GM12878 (cell line): Measurements from ENCODE around the gene PLPP2. TPM values are rescaled to one million over a fixed set of nuclear protein-coding genes. Genes with fewer than 3 reads are reported as not detected.

Source experiments
- ATAC-seq: fragments of 200-7000 bp; cut with Tn5 transposase; 3 replicates; pipeline ENCODE4 v1.9.1; 2020; ENCODE audit warnings: mild to moderate bottlenecking, moderate library complexity
- BruUV-seq: library from RNA; stranded (reverse); fragments of 400-500 nt; replicated peaks from 2 replicates; lab custom pipeline; 2021; lab: Mats Ljungman, UMichigan
- CTCF ChIA-PET: fragments of 300-600 bp; sonication (Branson Sonifier 250); formaldehyde crosslinking; extraction: SDS; loops from one replicate; lab custom pipeline; 2021; ENCODE audit warnings: inconsistent platforms; lab: Yijun Ruan, JAX
- POLR2A ChIA-PET: fragments of 350-600 bp; formaldehyde crosslinking; extraction: SDS; loops from one replicate; lab custom pipeline; 2021; ENCODE audit warnings: inconsistent platforms; lab: Charles Lee
- RAD21 ChIA-PET: fragments of 300-600 bp; sonication (Branson Sonifier 250); formaldehyde crosslinking; loops from one replicate; lab custom pipeline; 2023; ENCODE audit warnings: antibody characterized with exemption; ENCODE audit not compliant: unreplicated experiment; lab: Charles Lee
- SMC1A ChIA-PET: fragments of 300-600 bp; sonication (Branson Sonifier 250); formaldehyde crosslinking; loops from one replicate; lab custom pipeline; 2023; ENCODE audit not compliant: unreplicated experiment, uncharacterized antibody; lab: Charles Lee
- DNase-seq: peaks from one replicate; pipeline ENCODE4 v3.0.0-alpha.2; 2011; ENCODE audit warnings: low read depth, low spot score
- FAIRE-seq: peaks from 3 replicates; lab custom pipeline; 2011; peaks lifted over from hg19 to GRCh38; lab: Jason Lieb, UNC
- H2AFZ ChIP-seq: 2 replicates; pipeline ENCODE4 v1.6.0; 2011; ENCODE audit warnings: low read depth, low read length, control low read depth; ENCODE audit not compliant: control insufficient read depth
- H3K27ac ChIP-seq: 2 replicates; pipeline ENCODE4 v1.5.1; 2011; ENCODE audit warnings: control low read depth; ENCODE audit not compliant: control insufficient read depth, insufficient read depth
- H3K27me3 ChIP-seq, 2 experiments: replicated peaks in 1 of 2; 2 replicates each; pipeline versions ENCODE4 v1.6.0 to v1.6.1; 2011; ENCODE audit warnings: low read length in 1 of 2; ENCODE audit not compliant: control insufficient read depth in 2 of 2, insufficient read depth in 2 of 2
- H3K36me3 ChIP-seq, 2 experiments: 2 replicates each; pipeline ENCODE4 v1.5.1; 2011; ENCODE audit warnings: low read length in 1 of 2; ENCODE audit not compliant: control insufficient read depth in 2 of 2, insufficient read depth in 2 of 2
- H3K4me1 ChIP-seq: 2 replicates; pipeline ENCODE4 v1.6.1; 2011; ENCODE audit warnings: mild to moderate bottlenecking, low read length, moderate library complexity, mixed read lengths; ENCODE audit not compliant: control insufficient read depth, insufficient read depth
- H3K4me2 ChIP-seq: 2 replicates; pipeline ENCODE4 v1.6.0; 2011; ENCODE audit warnings: control low read depth; ENCODE audit not compliant: control insufficient read depth, insufficient read depth
- H3K4me3 ChIP-seq: fragments of 200-600 bp; sonication (generic); 2 replicates; pipeline ENCODE4 v1.5.1; 2016
- H3K79me2 ChIP-seq: 2 replicates; pipeline ENCODE4 v1.6.0; 2011; ENCODE audit warnings: low read length; ENCODE audit not compliant: control insufficient read depth, insufficient read depth
- H3K9ac ChIP-seq: 2 replicates; pipeline ENCODE4 v1.8.0; 2011; ENCODE audit warnings: low read length, control low read depth, mixed read lengths; ENCODE audit not compliant: control insufficient read depth, insufficient read depth
- H3K9me3 ChIP-seq: replicated peaks from 3 replicates; pipeline ENCODE4 v1.5.1; 2011; ENCODE audit warnings: mild to moderate bottlenecking, low read length; ENCODE audit not compliant: control insufficient read depth, insufficient read depth
- H4K20me1 ChIP-seq: 2 replicates; pipeline ENCODE4 v1.6.0; 2011; ENCODE audit not compliant: control insufficient read depth, insufficient read depth
- BMI1 ChIP-seq: fragments of 450-650 bp; IDR thresholded peaks from 2 replicates; pipeline ENCODE4 v1.6.1; 2016; ENCODE audit warnings: mild to moderate bottlenecking, moderate library complexity, borderline replicate concordance
- IRF5 ChIP-seq: fragments of 450-650 bp; IDR thresholded peaks from 2 replicates; pipeline ENCODE4 v1.6.1; 2017; ENCODE audit warnings: borderline replicate concordance
- MEF2B ChIP-seq: fragments of 450-650 bp; IDR thresholded peaks from 2 replicates; pipeline ENCODE4 v1.6.1; 2018; ENCODE audit warnings: mild to moderate bottlenecking, moderate library complexity; ENCODE audit not compliant: partially characterized antibody, poor library complexity, severe bottlenecking
- SUPT20H ChIP-seq: IDR thresholded peaks from 2 replicates; pipeline ENCODE4 v1.6.1; 2011; ENCODE audit warnings: low read depth, mild to moderate bottlenecking, low read length, moderate library complexity, borderline replicate concordance; ENCODE audit not compliant: control insufficient read depth
- TAF1 ChIP-seq: IDR thresholded peaks from 2 replicates; pipeline ENCODE4 v1.6.1; 2011; ENCODE audit warnings: mild to moderate bottlenecking, low read depth, low read length, borderline replicate concordance
- WGBS: methylation state at CpG from one replicate; pipeline ENCODE4 v1.1.6; 2016; ENCODE audit warnings: low lambda C conversion rate; ENCODE audit not compliant: insufficient replicate concordance, insufficient coverage; ENCODE audit errors: missing lambda C conversion rate; 5-methylcytosine and 5-hydroxymethylcytosine counted together
- in situ Hi-C: fragments of 300-500 bp; cut with MboI; formaldehyde crosslinking; loops from 9 replicates; pipeline ENCODE4 v1.14.3; 2018; ENCODE audit warnings: mixed read lengths
- intact Hi-C: fragments of 100-400 bp; cut with micrococcal nuclease; formaldehyde crosslinking; loops from one replicate; pipeline ENCODE4 v1.14.2; 2022; ENCODE audit not compliant: unreplicated experiment
- polyA plus RNA-seq, 11 experiments: library from polyadenylated mRNA; depleted of rRNA in 4 of 11; unstranded in 6 of 11; stranded (reverse) in 5 of 11; fragments of >200 nt; fragmentation: Nextera tagmentation in 4 of 11; fragmentation: Illumina TruSeq in 1 of 11; extraction: Ambion mirVana in 4 of 11; extraction: Trizol in 1 of 11; gene quantifications; 1 replicate in 1 of 11; 2 replicates in 10 of 11; pipeline versions ENCODE4 v1.2.1 to v1.2.3, GENCODE V29; 2011 to 2016; ENCODE audit warnings: inconsistent platforms in 2 of 11, missing spikeins in 2 of 11, low read depth in 1 of 11
- total RNA-seq, 4 experiments: library from RNA; depleted of rRNA in 3 of 4; stranded (reverse); fragments of >200 nt in 3 of 4; fragmentation: Illumina TruSeq in 1 of 4; extraction: Trizol in 1 of 4; gene quantifications; 2 replicates each; pipeline versions ENCODE4 v1.2.1 to v1.2.3, GENCODE V29; 2013 to 2021

PLPP2 gene
- total and polyA plus RNA-seq, 10 of the 15 experiments (the other 5 are each of a cell fraction or from before 2014, with no cell fraction given): 0.04 to 0.62 (median 0.14) TPM; not detected in 7

GRCh38 chr19:313169-313987, 22.2 kb upstream of the PLPP2 start:
- H3K4me2 ChIP-seq: no peak overlapping the region
- H3K9ac ChIP-seq: no peak overlapping the region
- no peak for TF ChIP-seq IRF5
- TF ChIP-seq SUPT20H: no peak
- TF ChIP-seq MEF2B: no peak
- TF ChIP-seq BMI1: no peak
- no peak for TF ChIP-seq TAF1
- TF ChIP-seq, all 136 proteins: peak for 0
- Histone ChIP-seq H3K79me2 (no peaks in the 10 kb centered on the region), H3K36me3 (peaks cover 7 to 13% of the 10 kb centered on the region in 2 experiments; a peak in 3 of 4 replicates), H3K4me3 (no peak overlapping the region), H4K20me1 (no peaks in the 10 kb centered on the region), H2AFZ (no peak overlapping the region), H3K4me1 (no peaks in the 10 kb centered on the region), H3K27me3 (no peaks in the 10 kb centered on the region), H3K27ac (no peak overlapping the region), H3K9me3 (no peaks in the 10 kb centered on the region; the same call in 2 of the 3 replicates)
- POLR2A ChIA-PET: no interaction called here
- BruUV-seq: no TSS peak
- FAIRE-seq (no peak), ATAC-seq (no peak), DNase-seq (no peak)
- CTCF ChIA-PET: interaction anchor here (1.1 kb wide), 1 partner anchor 46 kb away, joined by 3 read pairs; no protein-coding TSS in a partner anchor
- intact Hi-C loops: no loop called here
- 68% methylated on average over 21 of the region's 23 CpGs for WGBS
- RAD21 ChIA-PET: no interaction called here
- SMC1A ChIA-PET: no interaction called here
- in situ Hi-C loops: no loop called here
